Lower leg skin (tissue), 4 donors: Measurements from ENCODE around the gene MAP4K3. TPM values are rescaled to one million over a fixed set of nuclear protein-coding genes. Genes with fewer than 3 reads are reported as not detected.
"Not testable (repeated sequence)": the region's sequence is repeated elsewhere in the genome, so short reads cannot be mapped to it uniquely, and the experiment has no call there.

Source experiments
- DNase-seq, 2 donors: peaks; one replicate each; pipeline ENCODE4 v3.0.0-alpha.2; 2019; ENCODE audit warnings: low spot score in 2 of 2
- H3K4me3 ChIP-seq: fragments of 200-600 bp; sonication (generic); 2 replicates; pipeline ENCODE4 v1.5.1; 2017; ENCODE audit warnings: mild to moderate bottlenecking, low read depth; ENCODE audit not compliant: poor library complexity, severe bottlenecking
- CTCF ChIP-seq, 3 donors: fragments of 450-650 bp; IDR thresholded peaks; one replicate each; pipeline ENCODE4 v1.5.1; 2016; ENCODE audit warnings: antibody characterized with exemption in 3 of 3, mild to moderate bottlenecking in 3 of 3, moderate library complexity in 2 of 3
- POLR2A ChIP-seq, 2 donors: fragments of 450-650 bp; IDR thresholded peaks; one replicate each; pipeline ENCODE4 v1.6.1; 2016 to 2017; ENCODE audit warnings: antibody characterized with exemption in 2 of 2, mild to moderate bottlenecking in 1 of 2, moderate library complexity in 1 of 2
- WGBS, 2 donors: methylation state at CpG; one replicate each; pipeline ENCODE4 v1.1.5; 2018; 5-methylcytosine and 5-hydroxymethylcytosine counted together
- intact Hi-C: fragments of 100-400 bp; cut with DNase I; formaldehyde crosslinking; loops from one replicate; pipeline ENCODE4 v1.15.0; 2023; ENCODE audit warnings: low total_unique reads
- total RNA-seq, 4 donors: library from RNA; depleted of rRNA; stranded (reverse); fragments of >200 nt; gene quantifications; one replicate each; pipeline ENCODE4 v1.1.0, GENCODE V29; 2016

The MAP4K3 gene
- total RNA-seq, 4 donors from 2014 or later, result 43.1 to 68.8 (median 45.6) TPM

GRCh38 chr2:39390216-39390615 lies 46.9 kb downstream of the MAP4K3 start:
- 86 to 88% methylated on average over 4 of the region's 4 CpGs for WGBS, 2 donors
- no peak for DNase-seq
- intact Hi-C loops, result no loop called here
- H3K4me3 ChIP-seq, result no peak overlapping the region
- no peak for TF ChIP-seq POLR2A (IDR thresholded peaks at IDR 0.05)
- no peak for TF ChIP-seq CTCF (IDR thresholded peaks at IDR 0.05)

GRCh38 chr2:39386064-39386463 lies 51.0 kb downstream of the MAP4K3 start:
- no peak overlapping the region for H3K4me3 ChIP-seq
- intact Hi-C loops, result no loop called here
- DNase-seq, result no peak
- TF ChIP-seq CTCF (IDR thresholded peaks at IDR 0.05), result no peak
- TF ChIP-seq POLR2A (IDR thresholded peaks at IDR 0.05), result no peak

GRCh38 chr2:39385172-39385571 lies 51.9 kb downstream of the MAP4K3 start:
- H3K4me3 ChIP-seq, result no peak overlapping the region
- TF ChIP-seq CTCF (IDR thresholded peaks at IDR 0.05), result no peak
- TF ChIP-seq POLR2A (IDR thresholded peaks at IDR 0.05), result no peak
- DNase-seq, result no peak
- intact Hi-C loops, result no loop called here
- 97 to 100% methylated on average over 2 of the region's 2 CpGs for WGBS, 2 donors

GRCh38 chr2:39384071-39384470 lies 53.0 kb downstream of the MAP4K3 start:
- 96 to 97% methylated on average over 11 of the region's 11 CpGs for WGBS, 2 donors
- intact Hi-C loops, H3K4me3 ChIP-seq, DNase-seq: not testable (repeated sequence)

GRCh38 chr2:39383146-39383545 lies 53.9 kb downstream of the MAP4K3 start:
- DNase-seq, result no peak
- TF ChIP-seq POLR2A (IDR thresholded peaks at IDR 0.05) (no peak), CTCF (IDR thresholded peaks at IDR 0.05) (no peak)
- intact Hi-C loops, result no loop called here
- no peak overlapping the region for H3K4me3 ChIP-seq
- 86 to 88% methylated on average over 6 of the region's 6 CpGs for WGBS, 2 donors

GRCh38 chr2:39381653-39382052 lies 55.4 kb downstream of the MAP4K3 start:
- intact Hi-C loops, result no loop called here
- H3K4me3 ChIP-seq, result no peak overlapping the region
- WGBS, 2 donors, result 78% methylated on average over 5 of the region's 5 CpGs
- no peak for DNase-seq
- no peak for TF ChIP-seq POLR2A (IDR thresholded peaks at IDR 0.05)
- TF ChIP-seq CTCF (IDR thresholded peaks at IDR 0.05), result no peak
